T-helper 1 cell (primary cell): ENCODE results near the gene HDAC4.

ENCODE experiments used
- DNase-seq, 5 donors: peaks; one replicate each; pipeline ENCODE4 v3.0.0-alpha.2; 2012 to 2020

Gene HDAC4

DNA sequence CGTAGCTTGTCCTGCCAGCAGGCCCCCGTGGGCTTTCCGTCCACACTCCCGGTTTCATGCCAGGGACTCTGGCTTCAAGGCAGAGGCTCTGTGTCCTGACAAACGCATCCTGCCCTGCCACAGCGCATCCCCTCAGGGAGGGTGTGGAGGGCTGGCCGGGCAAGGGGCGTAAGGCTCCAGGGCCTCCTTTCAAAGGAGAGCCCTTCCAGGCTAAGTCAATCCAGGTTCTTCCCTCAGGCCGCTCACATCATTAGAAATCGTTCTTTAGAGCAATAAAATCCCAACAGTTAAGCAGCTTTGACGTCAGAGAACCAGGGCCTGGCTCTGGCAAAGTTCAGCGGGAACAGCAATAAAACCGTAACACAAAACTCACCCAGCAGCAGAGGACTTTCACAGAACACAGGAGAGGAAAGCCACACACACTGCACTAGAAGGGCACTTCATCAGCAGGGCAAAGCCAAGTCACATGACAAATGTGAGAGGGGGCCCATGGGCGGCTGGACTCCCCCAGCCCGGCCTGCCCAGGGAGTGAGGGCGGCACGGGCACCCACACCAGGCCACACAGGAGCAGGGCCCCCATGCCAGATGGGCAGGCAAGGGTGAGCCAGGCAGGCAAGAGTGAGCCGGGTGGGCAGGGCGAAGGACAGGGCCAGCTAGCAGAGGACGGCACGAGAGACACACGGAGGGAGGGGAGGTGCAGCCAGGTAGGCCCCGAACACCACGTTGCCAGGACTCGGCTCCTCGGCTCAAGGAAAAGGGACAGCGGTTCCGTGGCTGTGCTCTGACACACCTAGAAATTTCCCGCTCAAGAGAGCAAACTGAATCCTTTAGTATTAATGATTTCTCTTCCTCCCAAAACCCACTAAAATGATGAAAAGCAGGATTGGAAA is 52.0 kb downstream of the HDAC4 start:
- DNase-seq = no peak

- DNase-seq = no peak
Observed at GRCh38 chr2:239346676-239347075, 54.1 kb downstream of the HDAC4 start.

DNA sequence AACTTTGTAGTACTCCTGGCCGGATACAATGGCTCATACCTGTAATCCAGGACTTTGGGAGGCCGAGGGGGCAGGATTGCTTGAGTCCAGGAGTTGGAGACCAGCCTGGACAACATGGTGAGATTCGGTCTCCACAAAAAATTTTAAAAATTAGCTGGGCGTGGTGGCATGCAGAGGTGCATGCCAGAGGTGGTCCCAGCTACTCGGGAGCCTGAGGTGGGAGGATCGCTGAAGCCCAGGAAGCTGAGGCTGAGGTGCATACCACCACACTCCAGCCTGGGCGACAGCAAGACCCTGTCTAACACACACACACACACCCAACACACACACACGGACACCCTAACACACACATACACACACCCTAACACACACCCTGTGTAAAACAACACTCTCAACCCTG is 55.6 kb downstream of the HDAC4 start:
- no peak for DNase-seq

DNA sequence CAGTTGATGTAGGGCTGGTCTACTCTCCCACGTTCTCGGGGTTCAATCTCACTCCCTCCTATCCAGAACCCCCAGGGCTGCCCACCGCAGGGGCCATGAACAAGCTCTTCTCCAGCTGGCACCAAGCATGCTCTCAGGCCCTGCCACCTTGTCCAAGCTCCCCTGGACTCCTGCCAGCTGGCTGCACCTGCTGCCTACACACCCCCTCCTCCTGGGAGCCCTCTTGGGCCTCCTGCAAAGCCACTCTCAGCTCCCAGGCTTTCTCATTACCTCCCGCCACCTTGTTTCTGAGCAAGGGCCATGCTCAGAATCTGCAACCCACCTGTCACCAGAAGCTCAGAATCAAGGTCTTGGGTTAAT is 56.0 kb downstream of the HDAC4 start:
- DNase-seq = no peak

DNA sequence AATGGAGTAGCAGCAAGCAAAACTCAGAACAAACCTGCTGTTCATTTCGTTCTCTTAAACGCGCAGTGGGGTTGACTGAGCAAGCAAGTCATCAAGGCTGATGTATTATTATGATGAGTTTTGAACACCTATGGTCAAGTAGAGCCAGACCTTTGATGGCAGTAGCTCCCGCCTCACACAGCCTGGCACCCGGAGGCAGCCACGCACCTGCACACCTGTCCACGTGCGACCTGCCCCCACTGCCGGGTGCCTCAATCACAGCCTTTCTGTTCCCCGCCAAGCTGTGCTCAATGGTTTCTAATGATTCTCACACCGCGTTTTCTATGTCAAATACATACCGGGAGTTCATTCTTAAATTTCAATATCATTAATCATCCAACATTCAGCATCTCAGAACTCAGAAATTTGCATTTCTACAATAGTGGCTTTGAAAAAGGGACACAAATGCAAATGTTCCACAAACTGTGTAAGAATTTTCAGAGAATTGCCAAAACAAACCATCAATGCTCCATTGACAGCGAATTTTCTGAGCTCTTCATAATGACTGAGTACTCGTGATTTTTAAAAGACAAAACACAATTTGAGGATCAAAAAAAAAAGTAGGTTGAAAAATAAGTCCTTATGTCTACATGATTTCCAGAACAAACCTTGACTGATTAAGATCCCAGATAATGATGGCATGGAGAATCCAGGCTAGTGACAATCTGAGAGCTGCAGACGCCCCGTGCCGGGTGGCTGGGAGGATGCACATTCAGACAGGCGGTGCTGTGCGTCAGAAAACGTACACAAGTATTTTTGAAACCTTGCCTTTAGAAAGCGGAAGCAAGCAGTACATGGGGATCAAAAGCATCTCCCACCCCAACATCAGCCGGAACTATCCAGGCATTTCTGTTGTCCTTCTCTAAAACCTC is 56.6 kb downstream of the HDAC4 start:
- no peak for DNase-seq

DNA sequence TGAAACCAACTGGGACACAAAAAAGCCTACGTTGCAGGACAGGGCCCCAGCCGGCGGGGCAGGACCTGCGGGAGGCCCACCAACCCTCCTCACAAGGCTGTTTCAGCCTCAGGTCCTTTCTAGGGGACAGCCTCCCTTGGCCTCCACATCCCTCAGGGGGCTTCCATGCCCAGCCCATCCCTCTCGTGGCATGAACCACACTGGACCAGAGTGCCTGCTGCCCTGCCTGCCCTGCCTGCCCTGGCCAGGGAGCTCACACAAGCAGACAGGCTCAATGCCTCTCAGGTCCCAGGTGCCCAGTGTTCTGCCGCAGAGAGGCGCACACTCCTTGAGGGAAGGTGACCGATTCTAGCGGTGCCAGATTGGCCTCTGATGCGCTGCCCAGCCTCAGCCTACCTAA is 57.4 kb downstream of the HDAC4 start:
- DNase-seq = no peak

DNA sequence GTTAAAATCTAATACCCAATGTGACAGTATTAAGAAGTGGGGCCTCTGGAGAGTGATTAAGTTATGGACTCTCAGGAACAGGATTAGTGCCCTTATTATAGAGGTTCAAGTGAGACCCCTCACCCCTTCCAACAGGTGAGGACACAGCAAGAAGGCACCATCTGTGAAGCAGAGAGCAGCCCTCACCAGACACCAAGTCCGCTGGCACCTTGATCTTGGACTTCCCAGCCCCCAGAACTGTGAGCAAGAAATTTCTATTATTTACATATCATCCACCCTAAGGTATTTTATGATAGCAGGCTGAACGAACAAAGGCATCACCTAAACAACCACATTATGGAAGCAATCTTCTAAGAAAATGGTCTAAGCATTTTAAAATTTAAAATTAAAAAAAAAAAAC is 59.0 kb downstream of the HDAC4 start:
- no peak for DNase-seq

- DNase-seq = no peak
Observed at GRCh38 chr2:239341146-239341732, 59.6 kb downstream of the HDAC4 start.

DNA sequence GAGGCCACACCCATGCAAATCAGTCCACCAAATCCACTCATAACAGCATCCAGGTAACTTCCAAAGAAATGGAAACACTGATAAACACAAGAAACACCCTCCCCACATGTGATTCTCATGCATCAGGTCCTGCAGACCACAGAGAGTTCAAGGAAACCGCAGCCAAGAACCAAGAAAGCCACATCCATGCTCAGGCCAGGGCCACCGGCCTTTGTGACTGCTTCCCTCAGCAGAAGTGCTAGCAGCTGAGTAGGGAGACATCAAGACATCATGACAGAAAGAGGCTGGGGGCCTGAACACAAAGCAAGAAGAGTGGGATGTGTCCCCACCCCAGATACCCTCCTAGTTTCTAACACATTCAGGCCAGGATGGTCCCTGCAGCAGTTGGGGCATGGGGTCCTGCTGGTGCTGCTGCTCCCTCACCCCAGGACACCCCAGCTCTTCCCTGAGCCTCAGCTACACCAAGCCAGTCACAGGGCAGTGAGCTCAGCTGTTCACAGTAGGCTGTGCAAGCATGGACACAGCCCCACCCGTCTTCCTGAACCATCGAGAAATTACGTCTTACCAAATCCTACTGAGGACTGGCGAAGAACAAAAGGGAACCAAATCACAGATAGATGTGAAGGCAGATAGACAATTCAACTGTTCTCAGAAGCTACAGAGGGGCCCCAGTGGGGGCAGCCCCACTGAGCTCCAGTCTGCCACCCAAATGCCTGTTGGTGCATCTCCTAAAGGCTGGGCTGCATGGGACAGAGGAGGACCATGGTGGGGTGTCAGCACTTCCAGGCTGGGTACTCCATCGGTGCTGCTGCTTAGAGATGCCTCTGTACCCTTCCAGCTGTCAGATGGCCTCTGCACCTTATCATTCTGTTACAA is 60.9 kb downstream of the HDAC4 start:
- peak in 1 of 5 donors; percentile 71 for DNase-seq

DNA sequence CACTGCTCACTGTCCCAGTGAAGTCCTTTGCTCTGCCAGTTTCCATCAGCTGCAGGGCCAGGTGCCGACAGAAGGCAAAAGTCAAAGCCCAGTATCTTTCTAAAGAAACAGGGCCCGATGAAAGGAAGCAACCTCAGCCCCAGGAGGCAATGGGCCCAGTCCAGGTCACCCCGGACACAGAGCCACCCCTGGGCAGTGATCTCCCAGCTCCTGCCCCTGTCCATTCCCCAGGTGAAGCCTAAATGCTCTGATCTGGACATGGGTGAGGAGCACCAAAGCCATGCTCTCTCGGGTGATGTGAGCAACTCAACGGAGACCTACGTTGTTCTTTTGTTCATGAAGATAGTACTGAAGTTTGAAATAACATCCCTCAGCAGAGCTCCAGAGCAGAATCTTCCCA is 61.6 kb downstream of the HDAC4 start:
- no peak for DNase-seq

DNA sequence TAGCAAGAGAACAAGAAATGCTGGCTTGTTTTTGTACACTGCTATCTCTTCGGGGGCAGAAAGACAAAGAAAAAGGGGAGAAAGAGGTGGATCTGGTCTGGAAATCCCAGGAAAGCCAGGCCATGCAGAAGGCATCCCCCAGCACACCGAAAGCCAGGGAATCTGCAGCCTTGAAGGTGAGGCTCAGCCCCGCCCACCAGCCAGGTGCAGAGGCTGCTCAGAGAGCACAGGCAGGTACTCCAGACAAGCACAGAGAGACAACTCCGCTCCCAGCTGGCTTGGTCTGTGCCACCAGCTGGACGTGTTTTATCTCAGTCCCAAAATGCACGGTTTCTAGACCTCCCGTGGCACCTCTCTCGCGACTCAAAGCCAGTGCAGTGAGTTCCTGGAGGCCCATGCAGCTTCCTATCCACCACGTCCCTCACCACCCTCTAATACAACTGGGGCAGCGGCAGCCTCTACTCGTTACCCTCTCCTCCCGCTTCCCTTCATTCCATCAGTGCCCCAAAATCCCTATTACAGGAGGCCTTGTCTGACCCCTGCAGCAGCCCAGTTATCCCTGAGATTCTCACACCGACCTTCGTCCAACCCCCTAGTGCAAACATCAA is 62.8 kb downstream of the HDAC4 start:
- no peak for DNase-seq

GRCh38 chr2:239337122-239337876 is 63.5 kb downstream of the HDAC4 start:
- DNase-seq = no peak

DNA sequence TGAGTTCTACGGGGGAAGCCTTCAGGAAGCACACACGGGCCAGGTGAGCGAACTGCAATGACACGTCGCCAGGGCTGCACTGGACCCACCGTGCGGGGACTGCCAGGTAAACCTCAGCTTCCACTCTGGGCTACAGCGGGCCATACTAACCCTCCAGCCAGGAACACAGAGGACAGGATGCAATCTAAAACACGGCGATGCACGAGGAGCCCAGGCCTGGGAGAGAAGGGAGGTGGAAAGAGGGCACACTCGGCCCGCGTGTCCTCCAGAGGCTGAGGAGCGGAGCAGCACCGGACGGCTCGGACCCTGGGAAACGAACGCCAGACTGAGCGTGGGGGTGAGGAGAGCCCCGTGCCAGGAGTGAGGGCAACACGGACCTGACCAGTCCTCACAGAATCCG is 69.3 kb downstream of the HDAC4 start:
- DNase-seq = no peak

GRCh38 chr2:239330836-239331235 is 70.0 kb downstream of the HDAC4 start:
- DNase-seq = no peak

DNA sequence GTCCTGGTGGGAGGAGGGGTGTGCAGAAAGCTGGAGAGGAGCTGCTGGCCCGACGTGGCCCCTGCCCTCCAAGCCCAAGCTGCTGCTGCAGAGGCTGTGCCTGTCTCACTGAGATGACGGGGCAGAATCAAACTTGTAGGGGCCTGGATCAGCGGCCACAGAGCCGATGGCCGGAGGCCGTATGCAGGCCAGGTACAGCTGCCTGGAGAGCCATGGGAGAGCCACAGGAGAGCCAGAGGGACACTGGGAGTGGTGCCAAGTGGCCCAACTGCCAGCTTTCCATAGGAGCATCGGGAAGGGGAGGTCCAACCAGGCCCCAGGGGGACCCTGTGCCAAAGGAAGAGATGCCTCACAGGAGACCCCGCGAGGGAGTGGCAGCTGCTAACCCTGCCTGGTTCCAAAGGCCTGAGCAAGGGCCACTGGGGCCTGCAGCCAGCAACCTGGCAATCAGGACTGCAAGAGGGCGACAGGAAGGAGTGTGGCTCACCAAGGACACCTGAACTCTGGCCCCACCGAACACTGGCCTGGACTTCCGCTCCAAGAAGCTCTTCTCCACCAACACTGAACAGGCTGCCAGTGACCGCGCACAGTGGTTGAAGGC is 70.7 kb downstream of the HDAC4 start:
- DNase-seq = no peak

- no peak for DNase-seq
Observed at GRCh38 chr2:239329284-239329971, 71.4 kb downstream of the HDAC4 start.

DNA sequence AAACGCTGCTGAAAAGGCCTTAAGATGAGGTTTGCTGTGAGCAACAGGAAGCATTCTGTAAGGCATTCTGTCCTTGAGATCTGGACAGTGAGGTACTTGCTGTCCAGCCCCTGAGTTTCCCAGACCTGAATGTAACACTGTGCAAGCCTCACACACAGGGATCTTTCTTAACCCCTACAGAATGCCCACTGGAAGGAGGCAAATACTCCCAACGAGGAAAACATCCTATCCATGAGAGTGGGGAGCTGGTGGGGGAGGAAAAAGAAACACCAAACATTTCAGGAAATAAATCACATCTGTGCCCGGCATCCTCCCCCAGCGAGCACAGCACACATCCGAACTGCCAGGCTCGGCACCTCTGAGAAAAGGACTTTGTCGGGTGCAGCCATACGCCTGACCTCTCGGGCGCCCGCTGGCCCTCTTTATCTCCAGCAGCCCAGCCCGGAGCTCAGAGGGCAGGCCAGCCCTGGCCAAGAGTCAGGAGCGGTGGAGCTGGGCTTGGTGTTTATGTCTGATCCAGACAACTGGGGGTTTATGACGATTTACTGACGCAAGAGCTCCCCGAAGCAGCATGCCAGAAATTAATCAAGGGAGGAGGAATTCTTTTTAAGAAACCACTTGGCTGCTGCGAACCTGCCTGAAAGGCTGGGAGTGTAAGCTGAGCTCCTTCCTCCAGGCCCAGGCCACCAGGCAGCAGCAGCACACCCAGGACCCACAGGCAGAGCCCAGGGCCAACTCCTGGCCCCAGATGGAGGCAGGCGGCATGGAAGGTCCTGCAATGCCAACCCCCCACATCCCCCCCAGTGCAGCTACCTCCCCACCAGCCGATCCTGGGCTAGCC is 72.2 kb downstream of the HDAC4 start:
- no peak for DNase-seq

DNA sequence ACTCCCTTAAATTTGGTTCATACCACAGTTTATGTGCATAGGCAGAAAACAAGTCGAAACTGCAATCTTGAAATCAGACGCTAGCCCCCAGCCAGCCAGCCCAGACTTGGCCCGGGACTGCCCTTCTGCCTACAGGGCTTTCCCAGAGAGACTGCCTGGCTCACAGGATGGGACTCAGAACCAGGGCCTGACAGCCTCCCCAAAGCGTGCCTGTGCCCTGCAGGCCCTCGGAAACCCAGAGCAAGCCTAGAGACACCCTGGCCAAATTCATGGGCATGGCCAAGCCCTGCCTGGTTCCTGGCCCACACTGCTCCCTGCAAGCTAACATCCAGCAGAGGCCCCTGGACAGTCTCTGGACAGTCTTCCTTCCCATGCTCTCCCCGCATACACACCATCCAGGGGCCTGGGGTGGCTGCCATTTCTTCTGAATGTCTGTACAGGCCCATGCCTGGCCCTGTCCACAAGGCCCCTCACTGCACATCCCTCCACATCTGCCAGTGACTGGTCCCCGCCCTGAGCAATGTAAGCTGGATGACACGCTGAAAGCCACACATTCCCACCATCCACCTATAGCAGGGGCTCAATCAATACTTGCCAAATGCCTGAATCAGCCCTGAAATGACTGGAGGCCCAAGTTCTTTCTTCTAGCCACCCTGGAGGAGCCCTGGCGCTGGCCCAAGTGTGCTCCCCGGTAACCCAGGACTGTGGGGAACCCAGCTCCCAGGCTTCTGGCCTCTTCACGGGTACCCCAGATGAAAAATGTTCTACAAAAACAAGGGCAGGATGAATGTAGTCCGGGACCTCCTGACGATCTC is 73.1 kb downstream of the HDAC4 start:
- no peak for DNase-seq
